HepG2 (cell line): ENCODE data around the gene CCL18. TPM values are rescaled to one million over a fixed set of nuclear protein-coding genes. Genes with fewer than 3 reads are reported as not detected.

Source experiments
- ATAC-seq: fragments of 200-7000 bp; cut with Tn5 transposase; 3 replicates; pipeline ENCODE4 v1.9.1; 2020; ENCODE audit warnings: mild to moderate bottlenecking, moderate library complexity
- BruUV-seq: library from RNA; stranded (reverse); fragments of 400-500 nt; replicated peaks from 2 replicates; lab custom pipeline; 2021; lab: Mats Ljungman, UMichigan
- CTCF ChIA-PET: fragments of 300-600 bp; formaldehyde crosslinking; extraction: SDS; loops from one replicate; lab custom pipeline; 2021; ENCODE audit warnings: low total read pairs, inconsistent platforms, low intra/inter-chr PET ratio; lab: Yijun Ruan, JAX
- POLR2A ChIA-PET: fragments of 350-600 bp; sonication (Branson Sonifier 250); formaldehyde crosslinking; loops from one replicate; lab custom pipeline; 2020; ENCODE audit warnings: antibody characterized with exemption, inconsistent platforms; lab: Yijun Ruan, JAX
- DNase-seq: peaks from one replicate; pipeline ENCODE4 v3.0.0-alpha.2; 2015; ENCODE audit warnings: low spot score
- FAIRE-seq: peaks from 3 replicates; lab custom pipeline; 2011; peaks lifted over from hg19 to GRCh38; lab: Jason Lieb, UNC
- H2AFZ ChIP-seq: one replicate; pipeline ENCODE4 v1.6.1; 2011; ENCODE audit warnings: low read length, inconsistent platforms
- H3K27ac ChIP-seq: fragments of 300-600 bp; 3 replicates; pipeline ENCODE4 v1.8.0; 2011; ENCODE audit warnings: mixed run types, mild to moderate bottlenecking, mixed read lengths, low read length, inconsistent platforms; ENCODE audit not compliant: insufficient read depth; ENCODE audit errors: extremely low read length
- H3K27me3 ChIP-seq, 2 experiments: fragments of 200-600 bp in 1 of 2; 2 replicates in 1 of 2; 3 replicates in 1 of 2; pipeline versions ENCODE4 v1.6.0 to v1.8.0; 2011; ENCODE audit warnings: low read length in 2 of 2, mild to moderate bottlenecking in 2 of 2, moderate library complexity in 2 of 2, inconsistent platforms in 1 of 2; ENCODE audit not compliant: insufficient read depth in 2 of 2, control insufficient read depth in 1 of 2
- H3K36me3 ChIP-seq, 2 experiments: fragments of 200-600 bp in 1 of 2; replicated peaks in 1 of 2; 2 replicates in 1 of 2; 3 replicates in 1 of 2; pipeline versions ENCODE4 v1.5.1 to v1.8.0; 2011; ENCODE audit warnings: low read length in 2 of 2, inconsistent platforms in 1 of 2; ENCODE audit not compliant: insufficient read depth in 2 of 2, control insufficient read depth in 1 of 2
- H3K4me1 ChIP-seq: 2 replicates; pipeline ENCODE4 v1.5.1; 2012; ENCODE audit warnings: low read length, inconsistent platforms; ENCODE audit not compliant: insufficient read depth
- H3K4me2 ChIP-seq: 2 replicates; pipeline ENCODE4 v1.6.0; 2011; ENCODE audit warnings: low read depth, low read length, inconsistent platforms
- H3K4me3 ChIP-seq, 3 experiments: fragments of 200-600 bp in 1 of 3; sonication (generic), shearing (Covaris generic) in 1 of 3; replicated peaks in 1 of 3; 2 replicates each; pipeline ENCODE4 v1.5.1; 2011 to 2016; ENCODE audit warnings: low read length in 3 of 3, inconsistent platforms in 2 of 3, low read depth in 2 of 3, mild to moderate bottlenecking in 2 of 3, control low read depth in 1 of 3, mixed read lengths in 1 of 3; ENCODE audit not compliant: insufficient read depth in 1 of 3
- H3K79me2 ChIP-seq: one replicate; pipeline ENCODE4 v1.6.1; 2011; ENCODE audit warnings: low read length, inconsistent platforms; ENCODE audit not compliant: insufficient read depth
- H3K9ac ChIP-seq: 2 replicates; pipeline ENCODE4 v1.6.0; 2011; ENCODE audit warnings: mild to moderate bottlenecking, low read depth, low read length, inconsistent platforms; ENCODE audit not compliant: insufficient read depth
- H3K9me3 ChIP-seq: 2 replicates; pipeline ENCODE4 v1.5.1; 2012; ENCODE audit warnings: mild to moderate bottlenecking, low read length
- H4K20me1 ChIP-seq: 2 replicates; pipeline ENCODE4 v1.6.0; 2011; ENCODE audit warnings: inconsistent platforms, mild to moderate bottlenecking, low read length, moderate library complexity; ENCODE audit not compliant: insufficient read depth
- CSRNP2 ChIP-seq: sonication (generic); formaldehyde crosslinking; conservative IDR thresholded peaks from 2 replicates; pipeline ENCODE4 v1.8.0; 2022; ENCODE audit warnings: low read depth, missing genetic modification reagents
- RAD21 ChIP-seq: fragments of 450-650 bp; formaldehyde crosslinking; IDR thresholded peaks from 2 replicates; pipeline ENCODE4 v1.5.0; 2020; ENCODE audit warnings: mild to moderate bottlenecking
- SMARCC2 ChIP-seq: fragments of 450-650 bp; IDR thresholded peaks from 2 replicates; pipeline ENCODE4 v1.6.1; 2017; ENCODE audit warnings: antibody characterized with exemption, mild to moderate bottlenecking
- TOE1 ChIP-seq: sonication (generic); formaldehyde crosslinking; IDR thresholded peaks from 2 replicates; pipeline ENCODE4 v1.4.0; 2020; ENCODE audit warnings: mild to moderate bottlenecking, missing genetic modification reagents
- ZBTB1 ChIP-seq: sonication (generic); formaldehyde crosslinking; IDR thresholded peaks from 2 replicates; pipeline ENCODE4 v1.4.0; 2020; ENCODE audit warnings: missing genetic modification reagents, borderline replicate concordance
- ZBTB14 ChIP-seq: sonication (generic); formaldehyde crosslinking; IDR thresholded peaks from 2 replicates; pipeline ENCODE4 v1.4.0; 2020; ENCODE audit warnings: missing genetic modification reagents
- ZNF512B ChIP-seq: sonication (generic); formaldehyde crosslinking; IDR thresholded peaks from 2 replicates; pipeline ENCODE4 v1.5.1; 2020; ENCODE audit warnings: missing genetic modification reagents, mild to moderate bottlenecking, borderline replicate concordance
- WGBS: methylation state at CpG from one replicate; pipeline ENCODE4 v1.1.6; 2017; ENCODE audit warnings: low lambda C conversion rate; 5-methylcytosine and 5-hydroxymethylcytosine counted together
- in situ Hi-C: cut with HindIII; loops from 2 replicates; pipeline ENCODE4 v1.10.0; 2017; ENCODE audit warnings: low pct_unique_long_range_greater_than_20kb; ENCODE audit not compliant: extremely low pct_ligation_motif_present
- intact Hi-C: fragments of 100-400 bp; cut with micrococcal nuclease; formaldehyde crosslinking; loops from one replicate; pipeline ENCODE4 v1.10.0; 2022; ENCODE audit not compliant: unreplicated experiment
- polyA plus RNA-seq, 8 experiments: library from polyadenylated mRNA; depleted of rRNA in 3 of 8; stranded (reverse) in 7 of 8; unstranded in 1 of 8; fragments of >200 nt; fragmentation: Illumina TruSeq in 4 of 8; extraction: Trizol in 4 of 8; gene quantifications; 2 replicates each; pipeline versions ENCODE4 v1.2.1 to v1.2.3, GENCODE V29; 2011 to 2016; ENCODE audit warnings: low read depth in 4 of 8, missing spikeins in 1 of 8, mixed read lengths in 1 of 8; ENCODE audit not compliant: insufficient read depth in 1 of 8
- total RNA-seq, 5 experiments: library from RNA; depleted of rRNA; stranded (reverse); fragments of >200 nt; fragmentation: Illumina TruSeq; extraction: Trizol; gene quantifications; 2 replicates each; pipeline ENCODE4 v1.2.3, GENCODE V29; 2016; ENCODE audit warnings: low read depth in 1 of 5

The CCL18 gene
- total and polyA plus RNA-seq, 2 of the 13 experiments (the other 11 are each of a cell fraction or from before 2014, with no cell fraction given): not detected

GRCh38 chr17:36117505-36118382 lies 53.7 kb downstream of the CCL18 start (continued):
- TF ChIP-seq ZBTB1 (CRISPR knock-in tag) (no peak), ZNF512B (CRISPR knock-in tag) (no peak)

- no peak overlapping the region for H3K9ac ChIP-seq
- no peaks in the 10 kb centered on the region for H3K4me1 ChIP-seq
- H2AFZ ChIP-seq: no peak overlapping the region
- no peaks in the 10 kb centered on the region for H3K27me3 ChIP-seq
- H3K79me2 ChIP-seq: no peaks in the 10 kb centered on the region
- no peak overlapping the region for H3K4me3 ChIP-seq
- BruUV-seq: no TSS peak
- DNase-seq (no peak), ATAC-seq (peak; percentile 75), FAIRE-seq (no peak)
- in situ Hi-C loops (no loop called here), intact Hi-C loops (no loop called here)
- CTCF ChIA-PET: no interaction called here
- POLR2A ChIA-PET: no interaction called here
- H3K36me3 ChIP-seq: no peaks in the 10 kb centered on the region
- WGBS: 39% methylated on average over 12 of the region's 12 CpGs
- H3K9me3 ChIP-seq: no peaks in the 10 kb centered on the region
- H3K27ac ChIP-seq: no peak overlapping the region
- no peaks in the 10 kb centered on the region for H4K20me1 ChIP-seq
- no peak overlapping the region for H3K4me2 ChIP-seq
- TF ChIP-seq RAD21 (CRISPR knock-in tag): no peak
- no peak for TF ChIP-seq CSRNP2 (CRISPR knock-in tag)
- TF ChIP-seq SMARCC2: no peak
- TF ChIP-seq ZBTB14 (CRISPR knock-in tag): no peak
- TF ChIP-seq TOE1: no peak
These were observed 54.6 kb downstream of the CCL18 start for GRCh38 chr17:36118477-36119353.
